IPS-20b (cell line): ENCODE results near the gene PTCD1.
"Not testable (repeated sequence)": the region's sequence is repeated elsewhere in the genome, so short reads cannot be mapped to it uniquely, and the experiment has no call there.

ENCODE experiments used
- H3K27ac ChIP-seq: one replicate; pipeline ENCODE4 v1.5.1; 2013; ENCODE audit warnings: low read length
- H3K27me3 ChIP-seq: 2 replicates; pipeline ENCODE4 v1.6.1; 2013; ENCODE audit warnings: mild to moderate bottlenecking, low read length, inconsistent platforms; ENCODE audit not compliant: insufficient read depth
- H3K36me3 ChIP-seq: 2 replicates; pipeline ENCODE4 v1.6.1; 2013; ENCODE audit warnings: low read depth, mild to moderate bottlenecking, inconsistent platforms, low read length, moderate library complexity; ENCODE audit not compliant: insufficient read depth
- H3K4me1 ChIP-seq: 2 replicates; pipeline ENCODE4 v1.6.1; 2013; ENCODE audit warnings: mild to moderate bottlenecking, control low read depth, inconsistent platforms, low read length, moderate library complexity; ENCODE audit not compliant: insufficient read depth
- H3K4me3 ChIP-seq: 2 replicates; pipeline ENCODE4 v1.5.1; 2013; ENCODE audit warnings: mild to moderate bottlenecking, low read length, inconsistent platforms
- H3K9ac ChIP-seq: 2 replicates; pipeline ENCODE4 v1.6.1; 2013; ENCODE audit warnings: low read depth, mild to moderate bottlenecking, inconsistent platforms, low read length, moderate library complexity
- H3K9me3 ChIP-seq: 2 replicates; pipeline ENCODE4 v1.6.1; 2013; ENCODE audit warnings: mild to moderate bottlenecking, low read depth, low read length, inconsistent platforms; ENCODE audit not compliant: insufficient read depth

PTCD1 gene

GRCh38 chr7:99420213-99420612 lies 18.4 kb downstream of the PTCD1 start:
- Histone ChIP-seq H3K9ac (no peak overlapping the region), H3K4me3 (no peak overlapping the region), H3K9me3 (no peaks in the 10 kb centered on the region), H3K27ac (no peak overlapping the region), H3K4me1 (no peaks in the 10 kb centered on the region; the same call in 1 of the 2 replicates), H3K27me3 (no peaks in the 10 kb centered on the region), H3K36me3 (peaks cover 94% of the 10 kb centered on the region)

GRCh38 chr7:99419323-99420021 lies 19.1 kb downstream of the PTCD1 start:
- no peaks in the 10 kb centered on the region for H3K9me3 ChIP-seq
- no peaks in the 10 kb centered on the region; the same call in 1 of the 2 replicates for H3K4me1 ChIP-seq
- no peak overlapping the region for H3K4me3 ChIP-seq
- H3K36me3 ChIP-seq: peaks cover 94% of the 10 kb centered on the region
- no peaks in the 10 kb centered on the region for H3K27me3 ChIP-seq
- no peak overlapping the region for H3K9ac ChIP-seq
- no peak overlapping the region for H3K27ac ChIP-seq

- Histone ChIP-seq H3K9ac (no peak overlapping the region), H3K27ac (no peak overlapping the region), H3K4me1 (no peaks in the 10 kb centered on the region; the same call in 1 of the 2 replicates), H3K36me3 (peaks cover 93% of the 10 kb centered on the region), H3K9me3 (no peaks in the 10 kb centered on the region), H3K27me3 (no peaks in the 10 kb centered on the region), H3K4me3 (no peak overlapping the region)
Measured at GRCh38 chr7:99418260-99418659, 20.3 kb downstream of the PTCD1 start.

GRCh38 chr7:99415513-99416127 lies 23.0 kb downstream of the PTCD1 start:
- H3K27ac ChIP-seq, H3K9ac ChIP-seq, H3K4me1 ChIP-seq, H3K27me3 ChIP-seq, H3K4me3 ChIP-seq, H3K9me3 ChIP-seq: not testable (repeated sequence)
- peaks cover 92% of the 10 kb centered on the region for H3K36me3 ChIP-seq

GRCh38 chr7:99410635-99411034 lies 28.0 kb downstream of the PTCD1 start:
- no peaks in the 10 kb centered on the region for H3K27me3 ChIP-seq
- no peak overlapping the region for H3K4me3 ChIP-seq
- no peaks in the 10 kb centered on the region for H3K9me3 ChIP-seq
- no peak overlapping the region for H3K9ac ChIP-seq
- peaks cover 13% of the 10 kb centered on the region for H3K4me1 ChIP-seq
- H3K36me3 ChIP-seq: peaks cover 56% of the 10 kb centered on the region
- H3K27ac ChIP-seq: no peak overlapping the region

- peaks cover 13% of the 10 kb centered on the region for H3K4me1 ChIP-seq
- peak overlapping the region; percentile 100 for H3K9ac ChIP-seq
- H3K36me3 ChIP-seq: peaks cover 55% of the 10 kb centered on the region
- H3K9me3 ChIP-seq: no peaks in the 10 kb centered on the region
- H3K27me3 ChIP-seq: no peaks in the 10 kb centered on the region
- peak overlapping the region; percentile 100 for H3K4me3 ChIP-seq
- H3K27ac ChIP-seq: no peak overlapping the region
Measured at GRCh38 chr7:99409806-99410205, 28.8 kb downstream of the PTCD1 start.

GRCh38 chr7:99409192-99409572 lies 29.4 kb downstream of the PTCD1 start:
- Histone ChIP-seq H3K27me3 (no peaks in the 10 kb centered on the region), H3K27ac (peak overlapping the region; percentile 85), H3K36me3 (peaks cover 55% of the 10 kb centered on the region), H3K9ac (peak overlapping the region; percentile 100), H3K4me1 (peaks cover 13% of the 10 kb centered on the region), H3K9me3 (no peaks in the 10 kb centered on the region), H3K4me3 (peak overlapping the region; percentile 100)

GRCh38 chr7:99408379-99409191 lies 30.0 kb downstream of the PTCD1 start, which contains the start of the genes BUD31 and PDAP1:
Gene BUD31 (plus strand): TSS chr7:99408969. CDS start chr7:99411093, 2,124 bp downstream.
Gene PDAP1 (minus strand): TSS chr7:99408597. CDS start chr7:99408548, 49 bp downstream.
- Histone ChIP-seq H3K4me3 (peak within 1 kb of the TSS; percentile 100), H3K9me3 (no peaks in the 10 kb centered on the region), H3K27me3 (no peaks in the 10 kb centered on the region), H3K9ac (peak within 1 kb of the TSS; percentile 100), H3K4me1 (peaks cover 13% of the 10 kb centered on the region), H3K27ac (peak within 1 kb of the TSS; percentile 85), H3K36me3 (peaks cover 55% of the 10 kb centered on the region)

- Histone ChIP-seq H3K4me3 (peak overlapping the region; percentile 100), H3K4me1 (peaks cover 13% of the 10 kb centered on the region), H3K27me3 (no peaks in the 10 kb centered on the region), H3K9me3 (no peaks in the 10 kb centered on the region), H3K27ac (peak overlapping the region; percentile 85), H3K36me3 (peaks cover 55% of the 10 kb centered on the region), H3K9ac (peak overlapping the region; percentile 100)
Measured at GRCh38 chr7:99407872-99408378, 30.7 kb downstream of the PTCD1 start.

- H3K27ac ChIP-seq: no peak overlapping the region
- peak overlapping the region; percentile 100 for H3K9ac ChIP-seq
- peak overlapping the region; percentile 100; the same call in 1 of the 2 replicates for H3K4me3 ChIP-seq
- H3K27me3 ChIP-seq: no peaks in the 10 kb centered on the region
- peaks cover 57% of the 10 kb centered on the region for H3K36me3 ChIP-seq
- H3K4me1 ChIP-seq: peaks cover 13% of the 10 kb centered on the region
- H3K9me3 ChIP-seq: no peaks in the 10 kb centered on the region
Measured at GRCh38 chr7:99406557-99406956, 32.0 kb downstream of the PTCD1 start.

- peaks cover 57% of the 10 kb centered on the region for H3K36me3 ChIP-seq
Measured at GRCh38 chr7:99404977-99405320, 33.6 kb downstream of the PTCD1 start.

More at GRCh38 chr7:99404977-99405320, 33.6 kb downstream of the PTCD1 start:
- Histone ChIP-seq H3K27ac (no peak overlapping the region), H3K9me3 (no peaks in the 10 kb centered on the region), H3K27me3 (no peaks in the 10 kb centered on the region), H3K9ac (no peak overlapping the region), H3K4me1 (peaks cover 11% of the 10 kb centered on the region), H3K4me3 (no peak overlapping the region)
